HepG2 (cell line): ENCODE measurements around the gene ZNF382. TPM values are rescaled to one million over a fixed set of nuclear protein-coding genes. Genes with fewer than 3 reads are reported as not detected.

Experiments used
- CC2D1A ChIP-seq: sonication (generic); formaldehyde crosslinking; IDR thresholded peaks from 2 replicates; pipeline ENCODE4 v1.8.1; 2023; ENCODE audit warnings: mild to moderate bottlenecking, missing genetic modification reagents
- FOXK1 ChIP-seq: sonication (generic); formaldehyde crosslinking; IDR thresholded peaks from 2 replicates; pipeline ENCODE4 v1.4.0; 2020; ENCODE audit warnings: low read depth, missing genetic modification reagents, borderline replicate concordance
- KDM4B ChIP-seq: sonication (generic); formaldehyde crosslinking; IDR thresholded peaks from 2 replicates; pipeline ENCODE4 v1.4.0; 2020; ENCODE audit warnings: missing genetic modification reagents
- KMT2A ChIP-seq: sonication (generic); formaldehyde crosslinking; IDR thresholded peaks from 2 replicates; pipeline ENCODE4 v1.4.0; 2020; ENCODE audit warnings: missing genetic modification reagents
- MEIS1 ChIP-seq: sonication (generic); formaldehyde crosslinking; IDR thresholded peaks from 2 replicates; pipeline ENCODE4 v1.9.0; 2021; ENCODE audit warnings: mild to moderate bottlenecking, missing genetic modification reagents, moderate library complexity, borderline replicate concordance
- NFE2 ChIP-seq: sonication (generic); formaldehyde crosslinking; IDR thresholded peaks from 2 replicates; pipeline ENCODE4 v1.4.0; 2020; ENCODE audit warnings: missing genetic modification reagents
- PITX1 ChIP-seq: sonication (generic); formaldehyde crosslinking; IDR thresholded peaks from 2 replicates; pipeline ENCODE4 v1.5.1; 2020; ENCODE audit warnings: mild to moderate bottlenecking, missing genetic modification reagents
- SNAPC2 ChIP-seq: sonication (generic); formaldehyde crosslinking; IDR thresholded peaks from 2 replicates; pipeline ENCODE4 v1.8.1; 2022; ENCODE audit warnings: mild to moderate bottlenecking, missing genetic modification reagents
- ZNF569 ChIP-seq: sonication (generic); formaldehyde crosslinking; IDR thresholded peaks from 2 replicates; pipeline ENCODE4 v1.5.0; 2020; ENCODE audit warnings: mild to moderate bottlenecking, missing genetic modification reagents, moderate library complexity, borderline replicate concordance
- polyA plus RNA-seq, 8 experiments: library from polyadenylated mRNA; depleted of rRNA in 3 of 8; stranded (reverse) in 7 of 8; unstranded in 1 of 8; fragments of >200 nt; fragmentation: Illumina TruSeq in 4 of 8; extraction: Trizol in 4 of 8; gene quantifications; 2 replicates each; pipeline versions ENCODE4 v1.2.1 to v1.2.3, GENCODE V29; 2011 to 2016; ENCODE audit warnings: low read depth in 4 of 8, missing spikeins in 1 of 8, mixed read lengths in 1 of 8; ENCODE audit not compliant: insufficient read depth in 1 of 8
- total RNA-seq, 5 experiments: library from RNA; depleted of rRNA; stranded (reverse); fragments of >200 nt; fragmentation: Illumina TruSeq; extraction: Trizol; gene quantifications; 2 replicates each; pipeline ENCODE4 v1.2.3, GENCODE V29; 2016; ENCODE audit warnings: low read depth in 1 of 5
- TF ChIP-seq, protein P1 (sequence below), 2 experiments: fragments of 450-650 bp in 1 of 2; sonication (generic) in 1 of 2; formaldehyde crosslinking in 1 of 2; IDR thresholded peaks; 2 replicates each; pipeline versions ENCODE4 v1.6.1 to v1.8.0; 2016 to 2022; ENCODE audit warnings: antibody characterized with exemption in 1 of 2, mild to moderate bottlenecking in 1 of 2, missing genetic modification reagents in 1 of 2
- TF ChIP-seq, protein P2 (sequence below): IDR thresholded peaks from 2 replicates; pipeline ENCODE4 v1.6.1; 2016
- TF ChIP-seq, protein P3 (sequence below): sonication (generic); formaldehyde crosslinking; IDR thresholded peaks from 2 replicates; pipeline ENCODE4 v1.5.1; 2020; ENCODE audit warnings: missing genetic modification reagents, mild to moderate bottlenecking, borderline replicate concordance
- TF ChIP-seq, protein P4 (sequence below): sonication (generic); formaldehyde crosslinking; conservative IDR thresholded peaks from 2 replicates; pipeline ENCODE4 v1.5.0; 2020; ENCODE audit warnings: missing genetic modification reagents
- TF ChIP-seq, protein P5 (sequence below): IDR thresholded peaks from 2 replicates; pipeline ENCODE4 v1.6.1; 2016; ENCODE audit warnings: missing genetic modification reagents, missing compliant biosample characterization

ZNF382 gene
- total and polyA plus RNA-seq, 2 of the 13 experiments (the other 11 are each of a cell fraction or from before 2014, with no cell fraction given) = 2.3 to 6.8 TPM

DNA sequence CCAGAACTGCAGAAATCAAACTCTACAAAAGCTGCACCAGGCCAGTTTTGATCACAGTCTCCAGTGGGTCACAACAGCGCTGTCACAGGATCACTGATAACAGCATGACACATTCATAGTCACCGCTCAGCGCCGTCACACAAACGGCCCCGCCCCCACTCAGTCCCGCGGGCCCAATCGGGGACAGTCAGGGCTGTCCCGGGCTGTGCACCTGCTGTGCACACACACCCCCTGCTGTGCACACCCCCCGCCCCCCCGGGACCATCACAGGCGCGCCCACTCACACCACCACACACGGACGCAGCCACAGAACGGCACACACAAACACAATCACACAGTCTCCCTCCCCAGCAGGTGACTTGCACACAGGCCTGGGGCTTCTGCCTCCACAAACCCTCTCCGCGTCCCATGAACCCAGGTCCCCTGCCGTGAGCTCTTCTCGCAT lies 435 bp upstream of the ZNF382 start (continued):
- TF ChIP-seq, protein P1, sequence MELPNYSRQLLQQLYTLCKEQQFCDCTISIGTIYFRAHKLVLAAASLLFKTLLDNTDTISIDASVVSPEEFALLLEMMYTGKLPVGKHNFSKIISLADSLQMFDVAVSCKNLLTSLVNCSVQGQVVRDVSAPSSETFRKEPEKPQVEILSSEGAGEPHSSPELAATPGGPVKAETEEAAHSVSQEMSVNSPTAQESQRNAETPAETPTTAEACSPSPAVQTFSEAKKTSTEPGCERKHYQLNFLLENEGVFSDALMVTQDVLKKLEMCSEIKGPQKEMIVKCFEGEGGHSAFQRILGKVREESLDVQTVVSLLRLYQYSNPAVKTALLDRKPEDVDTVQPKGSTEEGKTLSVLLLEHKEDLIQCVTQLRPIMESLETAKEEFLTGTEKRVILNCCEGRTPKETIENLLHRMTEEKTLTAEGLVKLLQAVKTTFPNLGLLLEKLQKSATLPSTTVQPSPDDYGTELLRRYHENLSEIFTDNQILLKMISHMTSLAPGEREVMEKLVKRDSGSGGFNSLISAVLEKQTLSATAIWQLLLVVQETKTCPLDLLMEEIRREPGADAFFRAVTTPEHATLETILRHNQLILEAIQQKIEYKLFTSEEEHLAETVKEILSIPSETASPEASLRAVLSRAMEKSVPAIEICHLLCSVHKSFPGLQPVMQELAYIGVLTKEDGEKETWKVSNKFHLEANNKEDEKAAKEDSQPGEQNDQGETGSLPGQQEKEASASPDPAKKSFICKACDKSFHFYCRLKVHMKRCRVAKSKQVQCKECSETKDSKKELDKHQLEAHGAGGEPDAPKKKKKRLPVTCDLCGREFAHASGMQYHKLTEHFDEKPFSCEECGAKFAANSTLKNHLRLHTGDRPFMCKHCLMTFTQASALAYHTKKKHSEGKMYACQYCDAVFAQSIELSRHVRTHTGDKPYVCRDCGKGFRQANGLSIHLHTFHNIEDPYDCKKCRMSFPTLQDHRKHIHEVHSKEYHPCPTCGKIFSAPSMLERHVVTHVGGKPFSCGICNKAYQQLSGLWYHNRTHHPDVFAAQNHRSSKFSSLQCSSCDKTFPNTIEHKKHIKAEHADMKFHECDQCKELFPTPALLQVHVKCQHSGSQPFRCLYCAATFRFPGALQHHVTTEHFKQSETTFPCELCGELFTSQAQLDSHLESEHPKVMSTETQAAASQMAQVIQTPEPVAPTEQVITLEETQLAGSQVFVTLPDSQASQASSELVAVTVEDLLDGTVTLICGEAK (IDR thresholded peaks at IDR 0.05) = no peak
- TF ChIP-seq, protein P1 (CRISPR knock-in tag; IDR thresholded peaks at IDR 0.05) = no peak
- TF ChIP-seq, protein P2, sequence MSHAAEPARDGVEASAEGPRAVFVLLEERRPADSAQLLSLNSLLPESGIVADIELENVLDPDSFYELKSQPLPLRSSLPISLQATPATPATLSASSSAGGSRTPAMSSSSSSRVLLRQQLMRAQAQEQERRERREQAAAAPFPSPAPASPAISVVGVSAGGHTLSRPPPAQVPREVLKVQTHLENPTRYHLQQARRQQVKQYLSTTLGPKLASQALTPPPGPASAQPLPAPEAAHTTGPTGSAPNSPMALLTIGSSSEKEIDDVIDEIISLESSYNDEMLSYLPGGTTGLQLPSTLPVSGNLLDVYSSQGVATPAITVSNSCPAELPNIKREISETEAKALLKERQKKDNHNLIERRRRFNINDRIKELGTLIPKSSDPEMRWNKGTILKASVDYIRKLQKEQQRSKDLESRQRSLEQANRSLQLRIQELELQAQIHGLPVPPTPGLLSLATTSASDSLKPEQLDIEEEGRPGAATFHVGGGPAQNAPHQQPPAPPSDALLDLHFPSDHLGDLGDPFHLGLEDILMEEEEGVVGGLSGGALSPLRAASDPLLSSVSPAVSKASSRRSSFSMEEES (CRISPR knock-in tag) = no peak
- TF ChIP-seq MEIS1 (CRISPR knock-in tag) (no peak; the same call in 1 of the 2 replicates), SNAPC2 (CRISPR knock-in tag) (no peak), KMT2A (no peak), PITX1 (CRISPR knock-in tag) (no peak), CC2D1A (CRISPR knock-in tag) (no peak), FOXK1 (0 out of 2 replicates have a peak, but pooled peaks have one; percentile 29), ZNF569 (CRISPR knock-in tag) (no peak), NFE2 (no peak), KDM4B (no peak)
- TF ChIP-seq, protein P3, sequence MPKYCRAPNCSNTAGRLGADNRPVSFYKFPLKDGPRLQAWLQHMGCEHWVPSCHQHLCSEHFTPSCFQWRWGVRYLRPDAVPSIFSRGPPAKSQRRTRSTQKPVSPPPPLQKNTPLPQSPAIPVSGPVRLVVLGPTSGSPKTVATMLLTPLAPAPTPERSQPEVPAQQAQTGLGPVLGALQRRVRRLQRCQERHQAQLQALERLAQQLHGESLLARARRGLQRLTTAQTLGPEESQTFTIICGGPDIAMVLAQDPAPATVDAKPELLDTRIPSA (CRISPR knock-in tag) = no peak
- TF ChIP-seq, protein P4, sequence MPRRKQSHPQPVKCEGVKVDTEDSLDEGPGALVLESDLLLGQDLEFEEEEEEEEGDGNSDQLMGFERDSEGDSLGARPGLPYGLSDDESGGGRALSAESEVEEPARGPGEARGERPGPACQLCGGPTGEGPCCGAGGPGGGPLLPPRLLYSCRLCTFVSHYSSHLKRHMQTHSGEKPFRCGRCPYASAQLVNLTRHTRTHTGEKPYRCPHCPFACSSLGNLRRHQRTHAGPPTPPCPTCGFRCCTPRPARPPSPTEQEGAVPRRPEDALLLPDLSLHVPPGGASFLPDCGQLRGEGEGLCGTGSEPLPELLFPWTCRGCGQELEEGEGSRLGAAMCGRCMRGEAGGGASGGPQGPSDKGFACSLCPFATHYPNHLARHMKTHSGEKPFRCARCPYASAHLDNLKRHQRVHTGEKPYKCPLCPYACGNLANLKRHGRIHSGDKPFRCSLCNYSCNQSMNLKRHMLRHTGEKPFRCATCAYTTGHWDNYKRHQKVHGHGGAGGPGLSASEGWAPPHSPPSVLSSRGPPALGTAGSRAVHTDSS (CRISPR knock-in tag) = no peak
- TF ChIP-seq, protein P5, sequence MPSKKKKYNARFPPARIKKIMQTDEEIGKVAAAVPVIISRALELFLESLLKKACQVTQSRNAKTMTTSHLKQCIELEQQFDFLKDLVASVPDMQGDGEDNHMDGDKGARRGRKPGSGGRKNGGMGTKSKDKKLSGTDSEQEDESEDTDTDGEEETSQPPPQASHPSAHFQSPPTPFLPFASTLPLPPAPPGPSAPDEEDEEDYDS (CRISPR knock-in tag) = no peak
